HG03460 (cell line): ENCODE measurements around the gene COL8A2.

Experiments used
- ATAC-seq: cut with Tn5 transposase; IDR thresholded peaks from one replicate; pipeline ENCODE4 v1.9.1; 2021; ENCODE audit not compliant: unreplicated experiment

The COL8A2 gene

GRCh38 chr1:36115200-36115669 lies 9.8 kb downstream of the COL8A2 start:
- no peak for ATAC-seq

DNA sequence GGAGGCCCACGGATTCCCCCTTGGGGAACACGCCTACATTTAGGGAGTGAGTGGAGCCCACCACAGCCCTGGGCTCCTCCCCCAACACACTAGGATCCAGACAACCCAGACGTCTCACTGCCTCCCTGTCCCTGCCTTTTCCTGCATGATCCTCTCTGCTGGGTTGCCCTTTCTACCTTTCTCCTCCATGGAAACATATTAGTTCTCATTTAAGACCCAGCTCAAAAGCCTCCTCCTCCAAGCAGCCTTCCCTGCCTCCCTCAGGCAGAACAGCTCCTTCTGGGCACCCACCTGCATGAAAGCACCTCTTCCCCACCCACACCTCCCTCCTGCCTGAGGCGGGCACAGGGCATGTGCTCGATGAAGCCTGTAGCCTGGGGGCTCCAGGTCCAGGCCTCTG lies 10.7 kb downstream of the COL8A2 start:
- ATAC-seq: no peak

GRCh38 chr1:36112823-36113222 lies 12.2 kb downstream of the COL8A2 start:
- no peak for ATAC-seq

- ATAC-seq: no peak
Observed at GRCh38 chr1:36111151-36111550, 13.9 kb downstream of the COL8A2 start.

DNA sequence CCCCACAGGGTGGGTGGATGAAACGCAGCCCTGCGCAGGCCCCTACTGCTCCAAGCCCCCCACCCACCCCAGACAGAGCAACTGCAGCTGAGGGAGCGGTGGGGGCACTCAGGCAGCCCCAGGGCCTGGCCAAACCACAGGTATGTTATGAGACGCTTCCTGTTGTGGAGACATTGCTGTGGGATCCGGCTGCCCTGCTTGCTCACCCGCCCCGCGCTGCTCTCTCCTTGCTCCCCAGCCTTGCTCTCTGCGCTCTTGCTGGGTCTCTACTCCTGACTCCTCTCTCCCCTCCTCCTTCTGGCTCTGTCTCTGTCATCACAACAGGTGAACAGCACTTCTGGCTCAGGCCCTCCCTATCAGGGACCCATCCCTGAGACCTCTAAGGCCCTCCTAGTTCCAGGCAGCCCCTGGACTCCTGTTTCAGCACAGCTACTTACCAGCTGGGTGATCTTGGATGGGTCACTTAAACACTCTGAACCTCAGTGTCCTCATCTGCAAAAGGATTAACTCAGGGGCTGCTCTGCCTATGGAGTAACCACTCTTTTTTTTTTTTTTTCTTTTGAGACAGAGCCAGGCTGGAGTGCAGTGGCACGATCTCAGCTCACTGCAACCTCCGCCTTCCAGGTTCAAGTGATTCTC lies 15.9 kb downstream of the COL8A2 start:
- no peak for ATAC-seq

DNA sequence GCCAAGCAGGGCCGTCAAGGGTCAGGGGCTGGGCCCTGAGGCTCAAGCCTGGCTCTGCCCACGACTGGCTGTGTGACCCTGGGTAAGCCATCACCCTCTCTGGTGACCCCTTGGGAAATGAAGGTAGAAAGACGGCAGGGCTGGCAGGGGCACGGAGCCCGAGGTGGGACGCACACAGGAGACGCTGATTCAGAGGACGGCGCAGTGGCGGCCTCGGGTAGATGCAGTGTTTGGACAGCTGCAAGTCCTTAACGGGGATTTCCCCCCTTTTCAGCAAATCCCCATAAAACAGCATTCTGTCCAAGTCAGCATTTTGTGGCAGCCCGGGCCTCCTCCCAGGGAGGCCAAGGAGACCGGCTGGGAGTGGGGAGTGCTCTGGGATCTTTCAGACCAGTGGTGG lies 16.7 kb downstream of the COL8A2 start:
- ATAC-seq: no peak

- ATAC-seq: no peak
Observed at GRCh38 chr1:36107394-36107793, 17.6 kb downstream of the COL8A2 start.

GRCh38 chr1:36106269-36106668 lies 18.8 kb downstream of the COL8A2 start:
- ATAC-seq: no peak

DNA sequence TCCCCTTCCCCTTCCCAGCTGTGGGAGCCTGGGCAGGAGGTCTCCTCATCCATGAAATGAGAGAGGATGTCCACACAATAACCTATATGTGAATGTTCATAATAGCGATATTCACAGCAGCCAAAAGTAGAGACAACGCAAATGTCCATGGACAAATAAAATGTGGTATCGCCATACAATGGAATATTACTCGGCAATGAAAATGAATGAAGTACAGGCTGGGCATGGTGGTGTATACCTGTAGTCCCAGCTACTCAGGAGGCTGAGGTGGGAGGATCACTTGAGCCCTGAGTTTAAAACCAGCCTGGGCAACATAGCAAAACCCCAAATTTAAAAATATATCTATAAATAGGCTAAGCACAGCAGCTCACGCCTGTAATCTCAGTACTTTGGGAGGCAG lies 23.5 kb downstream of the COL8A2 start:
- no peak for ATAC-seq

GRCh38 chr1:36100376-36100775 lies 24.6 kb downstream of the COL8A2 start:
- no peak for ATAC-seq

- no peak for ATAC-seq
Observed at GRCh38 chr1:36099681-36100341, 25.2 kb downstream of the COL8A2 start.

DNA sequence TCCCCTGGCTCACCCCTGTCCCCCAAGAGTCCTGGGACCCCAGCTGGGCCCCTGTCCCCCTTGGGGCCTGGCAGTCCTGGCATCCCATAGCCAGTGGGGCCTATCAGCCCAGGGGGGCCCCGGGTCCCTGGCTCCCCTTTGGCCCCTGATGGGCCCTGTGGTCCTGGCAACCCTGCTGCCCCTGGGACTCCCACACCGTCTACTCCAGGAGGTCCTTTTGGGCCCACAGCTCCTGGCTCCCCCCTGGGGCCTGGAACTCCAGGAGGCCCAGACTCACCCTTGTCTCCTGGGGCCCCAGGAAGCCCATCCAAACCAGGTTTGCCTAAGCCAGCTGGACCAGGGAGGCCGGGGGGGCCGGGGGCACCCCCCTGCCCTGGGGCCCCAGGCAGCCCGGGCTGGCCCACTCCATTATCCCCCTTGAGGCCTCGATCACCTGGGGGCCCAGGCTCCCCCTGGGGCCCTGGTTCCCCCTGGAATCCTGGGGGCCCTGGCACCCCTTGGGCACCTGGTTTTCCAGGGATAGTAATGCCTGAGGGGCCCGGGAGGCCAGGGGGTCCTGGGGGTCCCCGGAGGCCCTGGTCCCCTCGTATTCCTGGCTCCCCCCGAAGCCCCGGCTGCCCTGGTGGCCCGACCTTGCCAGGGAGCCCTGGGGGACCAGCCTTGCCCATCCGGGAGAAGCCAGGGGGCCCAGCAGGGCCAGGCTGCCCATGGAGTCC lies 26.2 kb downstream of the COL8A2 start:
- ATAC-seq: no peak

GRCh38 chr1:36097693-36098585 lies 27.1 kb downstream of the COL8A2 start:
- ATAC-seq: no peak

- no peak for ATAC-seq
Observed at GRCh38 chr1:36096500-36097432, 28.3 kb downstream of the COL8A2 start.

GRCh38 chr1:36095760-36096405 lies 29.1 kb downstream of the COL8A2 start:
- no peak for ATAC-seq

GRCh38 chr1:36094621-36095061 lies 30.4 kb downstream of the COL8A2 start:
- ATAC-seq: no peak

GRCh38 chr1:36093929-36094328 lies 31.1 kb downstream of the COL8A2 start:
- ATAC-seq: no peak

GRCh38 chr1:36093226-36093625 lies 31.8 kb downstream of the COL8A2 start:
- no peak for ATAC-seq

- ATAC-seq: no peak
Observed at GRCh38 chr1:36092798-36093185, 32.2 kb downstream of the COL8A2 start.
